ENCODE data around the gene ENO1. TPM values are rescaled to one million over a fixed set of nuclear protein-coding genes. Genes with fewer than 3 reads are reported as not detected.

ENO1 gene
- total and polyA plus RNA-seq, 7 donors, result 265 to 968 (median 324) TPM

DNA sequence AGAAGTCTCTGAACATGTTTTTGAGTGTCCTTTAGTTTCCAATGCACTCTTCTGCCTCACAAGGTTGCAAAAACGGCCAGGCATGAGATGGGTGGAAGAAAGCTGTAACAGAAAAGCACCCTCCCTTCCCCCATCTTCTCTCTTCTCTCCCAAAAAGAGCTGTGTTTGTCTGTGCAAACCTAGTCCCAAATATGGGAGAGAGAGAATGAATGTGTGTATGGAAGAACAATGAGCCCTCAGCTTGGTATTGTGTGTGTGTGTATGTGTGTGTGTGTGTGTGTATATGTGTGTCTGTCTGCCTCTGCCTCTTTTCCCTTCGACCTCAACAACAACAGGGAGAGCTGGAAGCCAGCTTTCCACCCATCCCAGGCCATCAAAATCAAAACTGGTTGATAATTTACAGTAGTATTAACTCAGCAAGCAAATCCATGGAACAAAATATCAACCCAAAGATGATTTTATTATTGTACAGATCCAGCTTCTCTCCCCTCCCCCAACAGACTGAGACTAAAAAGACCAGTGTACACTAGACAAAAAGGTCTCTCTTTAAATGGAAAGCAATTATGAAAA lies 62.8 kb downstream of the ENO1 start:
- H3K27me3 ChIP-seq, result no peaks in the 10 kb centered on the region
- peak overlapping the region; percentile 95 to 99 (median 96) for H3K27ac ChIP-seq
- peak overlapping the region; percentile 3 to 89 (median 74) for H3K4me3 ChIP-seq
- no peaks in the 10 kb centered on the region for H3K36me3 ChIP-seq
- DNase-seq, result no peak
- TF ChIP-seq POLR2A (IDR thresholded peaks at IDR 0.05), result no peak
- peak in 1 of 4 donors; percentile 39 for TF ChIP-seq POLR2AphosphoS5 (IDR thresholded peaks at IDR 0.05)
- WGBS, 2 donors, result 6 to 7% methylated on average over 2 of the region's 2 CpGs
- H3K9me3 ChIP-seq, result no peaks in the 10 kb centered on the region
- peaks cover 0 to 65% (median 60%) of the 10 kb centered on the region in 4 donors for H3K4me1 ChIP-seq
- intact Hi-C loops (cut with DNase I), result loop anchor here (2.0 kb wide), 1 partner anchor 63 kb away; the partner anchor contains the start of gene ENO1

DNA sequence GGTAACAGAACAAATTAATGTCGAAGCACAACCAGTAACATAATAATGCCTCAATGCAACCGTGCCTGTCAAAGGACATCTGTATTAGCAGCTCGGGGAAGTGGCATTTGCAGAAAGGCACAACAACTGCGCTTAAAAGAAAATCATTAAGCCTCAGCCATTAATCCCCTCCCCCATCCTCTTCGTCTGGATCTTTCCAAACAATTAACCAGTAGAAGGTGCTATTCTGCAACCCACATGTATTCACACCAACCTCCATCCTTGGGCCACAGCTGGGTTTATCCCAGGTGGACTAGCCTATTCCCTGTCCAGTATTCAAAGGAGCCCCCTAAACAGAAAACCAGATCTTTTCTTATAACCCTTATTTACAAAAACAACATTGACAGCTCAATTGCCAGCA lies 63.6 kb downstream of the ENO1 start:
- 46 to 66% methylated on average over 5 of the region's 5 CpGs for WGBS, 2 donors
- DNase-seq, result no peak
- no peaks in the 10 kb centered on the region for H3K27me3 ChIP-seq
- H3K27ac ChIP-seq, result peak overlapping the region; percentile 95 to 99 (median 96)
- H3K4me1 ChIP-seq, result peaks cover 0 to 73% (median 60%) of the 10 kb centered on the region in 4 donors
- no peaks in the 10 kb centered on the region for H3K9me3 ChIP-seq
- H3K4me3 ChIP-seq, result peak overlapping the region in 3 of 4 donors; percentile 3 to 80 (median 68)
- intact Hi-C loops (cut with DNase I), result loop anchor here (5.0 kb wide), 1 partner anchor 98 kb away; no protein-coding TSS in a partner anchor
- peak in 1 of 4 donors; percentile 42 for TF ChIP-seq POLR2AphosphoS5 (IDR thresholded peaks at IDR 0.05)
- TF ChIP-seq, protein P1, sequence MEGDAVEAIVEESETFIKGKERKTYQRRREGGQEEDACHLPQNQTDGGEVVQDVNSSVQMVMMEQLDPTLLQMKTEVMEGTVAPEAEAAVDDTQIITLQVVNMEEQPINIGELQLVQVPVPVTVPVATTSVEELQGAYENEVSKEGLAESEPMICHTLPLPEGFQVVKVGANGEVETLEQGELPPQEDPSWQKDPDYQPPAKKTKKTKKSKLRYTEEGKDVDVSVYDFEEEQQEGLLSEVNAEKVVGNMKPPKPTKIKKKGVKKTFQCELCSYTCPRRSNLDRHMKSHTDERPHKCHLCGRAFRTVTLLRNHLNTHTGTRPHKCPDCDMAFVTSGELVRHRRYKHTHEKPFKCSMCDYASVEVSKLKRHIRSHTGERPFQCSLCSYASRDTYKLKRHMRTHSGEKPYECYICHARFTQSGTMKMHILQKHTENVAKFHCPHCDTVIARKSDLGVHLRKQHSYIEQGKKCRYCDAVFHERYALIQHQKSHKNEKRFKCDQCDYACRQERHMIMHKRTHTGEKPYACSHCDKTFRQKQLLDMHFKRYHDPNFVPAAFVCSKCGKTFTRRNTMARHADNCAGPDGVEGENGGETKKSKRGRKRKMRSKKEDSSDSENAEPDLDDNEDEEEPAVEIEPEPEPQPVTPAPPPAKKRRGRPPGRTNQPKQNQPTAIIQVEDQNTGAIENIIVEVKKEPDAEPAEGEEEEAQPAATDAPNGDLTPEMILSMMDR (IDR thresholded peaks at IDR 0.05), result no peak
- no peaks in the 10 kb centered on the region for H3K36me3 ChIP-seq

DNA sequence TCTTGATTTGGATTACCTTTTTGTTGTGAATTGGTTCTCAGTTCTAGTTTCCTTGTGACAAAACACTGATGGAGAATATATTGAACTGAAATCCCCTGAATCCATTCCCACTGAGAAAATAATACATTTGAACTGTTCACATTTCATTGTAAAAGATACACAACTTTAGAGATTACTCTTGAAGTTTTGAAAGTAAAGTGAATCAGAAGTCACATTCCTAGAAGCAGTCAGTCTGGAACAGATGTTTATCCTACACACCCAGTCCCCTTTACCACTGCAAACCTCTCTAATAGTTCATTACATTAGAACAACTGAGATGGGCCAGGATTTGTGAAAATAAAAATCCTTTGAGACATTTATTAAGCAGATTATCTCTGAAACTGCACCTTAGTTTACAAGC lies 64.5 kb downstream of the ENO1 start:
- peaks cover 0 to 80% (median 62%) of the 10 kb centered on the region in 4 donors for H3K4me1 ChIP-seq
- H3K27me3 ChIP-seq, result no peaks in the 10 kb centered on the region
- no peaks in the 10 kb centered on the region for H3K9me3 ChIP-seq
- TF ChIP-seq, protein P1 (IDR thresholded peaks at IDR 0.05), result no peak
- no peak for TF ChIP-seq EP300 (IDR thresholded peaks at IDR 0.05)
- TF ChIP-seq POLR2AphosphoS5 (IDR thresholded peaks at IDR 0.05), result no peak
- no peak for TF ChIP-seq POLR2A (IDR thresholded peaks at IDR 0.05)
- no peak for DNase-seq
- no peak overlapping the region for H3K4me3 ChIP-seq
- peak overlapping the region; percentile 95 to 99 (median 96) for H3K27ac ChIP-seq
- intact Hi-C loops (cut with DNase I), result loop anchor here (5.0 kb wide), 1 partner anchor 97 kb away; no protein-coding TSS in a partner anchor
- no peaks in the 10 kb centered on the region for H3K36me3 ChIP-seq

DNA sequence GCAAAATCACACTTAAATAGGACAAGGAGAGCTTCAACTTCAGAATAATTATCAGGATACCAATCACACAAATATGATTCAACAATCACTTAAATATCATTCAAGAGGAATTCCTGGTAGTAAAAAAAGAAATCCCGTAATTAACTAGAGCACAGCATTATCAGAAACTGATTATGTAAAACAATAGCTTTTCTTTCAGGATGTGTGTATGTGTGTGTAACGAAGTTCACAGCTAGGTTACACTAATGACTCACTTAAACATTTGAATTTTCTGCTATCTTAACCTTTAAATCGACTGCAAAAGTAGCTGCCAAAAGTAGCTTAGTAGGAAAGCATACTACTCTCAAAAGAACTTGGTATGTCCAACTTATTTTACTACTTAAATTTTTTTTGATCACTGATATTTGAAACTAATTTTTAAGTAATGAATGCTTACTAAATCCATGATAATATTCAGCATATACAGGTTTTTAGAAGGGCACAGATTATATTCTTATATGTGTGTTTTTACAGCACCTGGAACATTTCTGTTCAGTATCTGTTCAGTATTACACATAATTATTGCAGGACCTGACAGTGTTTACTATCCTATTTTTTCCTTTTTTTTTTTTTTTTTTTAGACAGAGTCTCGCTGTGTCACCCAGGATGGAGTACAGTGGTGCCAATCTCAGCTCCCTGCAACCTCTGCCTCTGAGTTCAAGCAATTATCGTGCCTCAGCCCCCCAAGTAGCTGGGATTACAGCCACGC lies 65.3 kb downstream of the ENO1 start:
- peak overlapping the region; percentile 95 to 99 (median 96) for H3K27ac ChIP-seq
- intact Hi-C loops (cut with DNase I), result loop anchor here (5.0 kb wide), 1 partner anchor 96 kb away; no protein-coding TSS in a partner anchor
- DNase-seq, result no peak
- H3K4me1 ChIP-seq, result peaks cover 0 to 73% (median 55%) of the 10 kb centered on the region in 4 donors
- TF ChIP-seq, protein P1 (IDR thresholded peaks at IDR 0.05), result no peak
- peak; percentile 15 to 78 (median 42) for TF ChIP-seq POLR2AphosphoS5 (IDR thresholded peaks at IDR 0.05)
- TF ChIP-seq EP300 (IDR thresholded peaks at IDR 0.05), result no peak
- no peak for TF ChIP-seq POLR2A (IDR thresholded peaks at IDR 0.05)
- no peaks in the 10 kb centered on the region for H3K27me3 ChIP-seq
- H3K4me3 ChIP-seq, result no peak overlapping the region
- H3K9me3 ChIP-seq, result no peaks in the 10 kb centered on the region
- 73 to 80% methylated on average over 6 of the region's 6 CpGs for WGBS, 2 donors
- H3K36me3 ChIP-seq, result no peaks in the 10 kb centered on the region

DNA sequence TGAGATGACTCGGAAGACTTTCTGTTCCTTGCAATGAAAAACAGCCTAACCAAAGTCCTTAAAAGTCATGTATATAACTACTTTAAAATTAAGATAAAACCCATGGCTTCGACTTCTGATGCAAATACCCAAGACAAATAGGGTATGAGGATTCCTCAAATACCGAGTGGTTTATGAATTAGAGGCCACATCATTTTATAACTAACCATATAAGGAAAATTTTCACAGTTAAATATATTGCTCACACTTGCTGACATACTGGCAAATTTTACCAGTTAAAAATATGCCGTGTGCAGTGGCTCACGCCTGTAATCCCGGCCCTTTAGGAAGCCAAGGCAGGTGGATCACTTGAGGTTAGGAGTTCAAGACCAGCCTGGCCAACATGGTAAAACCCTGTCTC lies 66.4 kb downstream of the ENO1 start:
- 83% methylated on average over 6 of the region's 6 CpGs for WGBS, 2 donors
- DNase-seq, result no peak
- H3K4me1 ChIP-seq, result peaks cover 0 to 76% (median 56%) of the 10 kb centered on the region in 4 donors
- no peaks in the 10 kb centered on the region for H3K9me3 ChIP-seq
- no peaks in the 10 kb centered on the region for H3K27me3 ChIP-seq
- H3K27ac ChIP-seq, result peak overlapping the region; percentile 95 to 99 (median 96)
- H3K4me3 ChIP-seq, result no peak overlapping the region
- intact Hi-C loops (cut with DNase I), result loop anchor here (5.0 kb wide), 1 partner anchor 95 kb away; no protein-coding TSS in a partner anchor
- TF ChIP-seq POLR2A (IDR thresholded peaks at IDR 0.05) (no peak), EP300 (IDR thresholded peaks at IDR 0.05) (no peak), POLR2AphosphoS5 (IDR thresholded peaks at IDR 0.05) (no peak)
- TF ChIP-seq, protein P1 (IDR thresholded peaks at IDR 0.05), result no peak
- no peaks in the 10 kb centered on the region for H3K36me3 ChIP-seq

Measured in sigmoid colon (tissue), 7 donors.